GM18499 (cell line): ENCODE measurements around the gene TMEM53.

Experiments
- ATAC-seq: cut with Tn5 transposase; IDR thresholded peaks from one replicate; pipeline ENCODE4 v1.9.1; 2021; ENCODE audit warnings: moderate number of reproducible peaks; ENCODE audit not compliant: insufficient read depth, unreplicated experiment

The TMEM53 gene

GRCh38 chr1:44674113-44675000 lies at the start of gene TMEM53, which contains the start of gene ARMH1:
Gene TMEM53 (minus strand): TSS chr1:44674481. CDS start chr1:44674391, 90 bp downstream.
Gene ARMH1 (plus strand): TSS chr1:44674714. CDS start chr1:44689698, 14,984 bp downstream.
- ATAC-seq: peak; percentile 81

GRCh38 chr1:44723496-44724295 lies 49.4 kb upstream of the TMEM53 start:
- ATAC-seq: no peak

GRCh38 chr1:44723064-44723463 lies 48.8 kb upstream of the TMEM53 start:
- no peak for ATAC-seq

GRCh38 chr1:44721485-44722361 lies 47.4 kb upstream of the TMEM53 start:
- peak; percentile 65 for ATAC-seq

- ATAC-seq: no peak
Observed at GRCh38 chr1:44720281-44720680, 46.0 kb upstream of the TMEM53 start.

- no peak for ATAC-seq
Observed at GRCh38 chr1:44719318-44719717, 45.0 kb upstream of the TMEM53 start.

- ATAC-seq: no peak
Observed at GRCh38 chr1:44718091-44718490, 43.8 kb upstream of the TMEM53 start.

- no peak for ATAC-seq
Observed at GRCh38 chr1:44717653-44718052, 43.4 kb upstream of the TMEM53 start.

- no peak for ATAC-seq
Observed at GRCh38 chr1:44717156-44717555, 42.9 kb upstream of the TMEM53 start.

GRCh38 chr1:44714944-44715571 lies 40.8 kb upstream of the TMEM53 start:
- no peak for ATAC-seq

GRCh38 chr1:44714532-44714931 lies 40.3 kb upstream of the TMEM53 start:
- ATAC-seq: no peak

- no peak for ATAC-seq
Observed at GRCh38 chr1:44713321-44713781, 39.1 kb upstream of the TMEM53 start.

- ATAC-seq: no peak
Observed at GRCh38 chr1:44707959-44708831, 33.9 kb upstream of the TMEM53 start.

- ATAC-seq: no peak
Observed at GRCh38 chr1:44707112-44707881, 33.0 kb upstream of the TMEM53 start.

- ATAC-seq: no peak
Observed at GRCh38 chr1:44705938-44706337, 31.7 kb upstream of the TMEM53 start.

- no peak for ATAC-seq
Observed at GRCh38 chr1:44705470-44705869, 31.2 kb upstream of the TMEM53 start.

- no peak for ATAC-seq
Observed at GRCh38 chr1:44701141-44701573, 26.9 kb upstream of the TMEM53 start.

GRCh38 chr1:44700573-44700972 lies 26.3 kb upstream of the TMEM53 start:
- ATAC-seq: no peak
